CD1c-positive myeloid dendritic cell (primary cell): ENCODE results near the gene SLC14A1.

Source experiments
- DNase-seq: peaks from one replicate; pipeline ENCODE4 v3.0.0-alpha.2; 2016; ENCODE audit errors: extremely low spot score

The SLC14A1 gene

GRCh38 chr18:45722899-45723298 is 1.1 kb upstream of the SLC14A1 start:
- DNase-seq = peak; percentile 75

GRCh38 chr18:45724601-45725000 is 620 bp downstream of the SLC14A1 start:
- no peak for DNase-seq

GRCh38 chr18:45725336-45725735 is 1.4 kb downstream of the SLC14A1 start:
- DNase-seq = no peak

GRCh38 chr18:45726603-45727002 is 2.6 kb downstream of the SLC14A1 start:
- no peak for DNase-seq

- no peak for DNase-seq
These were observed 3.1 kb downstream of the SLC14A1 start for GRCh38 chr18:45727068-45727467.

GRCh38 chr18:45728336-45729010 is 4.5 kb downstream of the SLC14A1 start:
- no peak for DNase-seq

GRCh38 chr18:45730832-45731575 is 7.0 kb downstream of the SLC14A1 start:
- DNase-seq = no peak

GRCh38 chr18:45731716-45732115 is 7.7 kb downstream of the SLC14A1 start:
- no peak for DNase-seq

- DNase-seq = no peak
These were observed 9.6 kb downstream of the SLC14A1 start for GRCh38 chr18:45733535-45733934.

GRCh38 chr18:45734505-45734904 is 10.5 kb downstream of the SLC14A1 start:
- no peak for DNase-seq

GRCh38 chr18:45734944-45735343 is 11.0 kb downstream of the SLC14A1 start:
- no peak for DNase-seq

GRCh38 chr18:45738660-45739059 is 14.7 kb downstream of the SLC14A1 start:
- no peak for DNase-seq

GRCh38 chr18:45739268-45739667 is 15.3 kb downstream of the SLC14A1 start:
- DNase-seq = no peak

- no peak for DNase-seq
These were observed 15.9 kb downstream of the SLC14A1 start for GRCh38 chr18:45739848-45740247.

GRCh38 chr18:45741056-45741455 is 17.1 kb downstream of the SLC14A1 start:
- no peak for DNase-seq

GRCh38 chr18:45745817-45746461 is 22.0 kb downstream of the SLC14A1 start:
- DNase-seq = no peak

GRCh38 chr18:45748501-45748900 is 24.5 kb downstream of the SLC14A1 start:
- DNase-seq = no peak

GRCh38 chr18:45749918-45750689 is 26.1 kb downstream of the SLC14A1 start:
- DNase-seq = no peak

GRCh38 chr18:45751766-45752165 is 27.8 kb downstream of the SLC14A1 start:
- peak; percentile 26 for DNase-seq

- DNase-seq = no peak
These were observed 28.7 kb downstream of the SLC14A1 start for GRCh38 chr18:45752681-45753080.

- no peak for DNase-seq
These were observed 29.3 kb downstream of the SLC14A1 start for GRCh38 chr18:45753286-45753685.

- DNase-seq = no peak
These were observed 32.0 kb downstream of the SLC14A1 start for GRCh38 chr18:45755934-45756333.
